HG03095 (cell line): ENCODE data around the gene PRDM10.
"Not testable (repeated sequence)": the region's sequence is repeated elsewhere in the genome, so short reads cannot be mapped to it uniquely, and the experiment has no call there.

Experiments
- ATAC-seq: cut with Tn5 transposase; IDR thresholded peaks from one replicate; pipeline ENCODE4 v1.9.1; 2021; ENCODE audit warnings: moderate library complexity; ENCODE audit not compliant: unreplicated experiment

The PRDM10 gene

DNA sequence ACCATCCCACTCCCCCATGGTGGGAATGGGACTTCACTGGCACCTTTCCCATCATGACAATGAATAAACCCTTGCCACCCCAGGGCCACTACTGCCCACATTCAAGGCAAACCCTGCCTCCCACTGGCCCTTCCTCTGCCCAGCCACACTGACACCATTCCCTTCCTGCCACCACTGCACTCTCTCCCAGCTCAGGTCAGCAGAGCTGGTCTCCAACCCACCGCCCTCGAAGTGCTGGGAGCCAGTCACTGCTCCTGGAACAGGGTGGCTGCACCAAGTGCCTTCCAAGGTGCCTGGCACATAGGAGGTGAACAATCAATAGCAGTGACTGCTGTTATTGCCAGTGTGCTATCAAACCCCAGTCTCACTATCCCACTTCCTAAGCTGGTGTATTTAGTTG lies 27.1 kb downstream of the PRDM10 start:
- no peak for ATAC-seq

DNA sequence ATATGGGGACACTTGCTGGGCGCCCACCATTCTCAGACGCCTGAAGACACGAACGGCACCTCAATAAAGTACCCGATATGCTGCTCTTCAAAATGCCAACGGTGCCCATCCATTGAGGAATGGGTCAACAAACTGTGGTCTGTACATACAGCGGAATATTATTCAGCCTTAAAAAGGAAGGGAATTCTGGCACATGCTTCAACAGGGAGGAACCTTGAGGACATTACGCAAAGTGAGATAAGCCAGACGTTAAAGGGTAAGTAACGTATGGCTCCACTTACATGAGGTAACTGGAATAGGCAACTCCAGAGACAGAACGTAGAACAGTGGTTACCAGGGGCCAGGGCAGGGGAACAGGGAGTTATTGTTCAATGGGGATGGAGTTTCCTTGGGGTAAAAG lies 28.0 kb downstream of the PRDM10 start:
- no peak for ATAC-seq

DNA sequence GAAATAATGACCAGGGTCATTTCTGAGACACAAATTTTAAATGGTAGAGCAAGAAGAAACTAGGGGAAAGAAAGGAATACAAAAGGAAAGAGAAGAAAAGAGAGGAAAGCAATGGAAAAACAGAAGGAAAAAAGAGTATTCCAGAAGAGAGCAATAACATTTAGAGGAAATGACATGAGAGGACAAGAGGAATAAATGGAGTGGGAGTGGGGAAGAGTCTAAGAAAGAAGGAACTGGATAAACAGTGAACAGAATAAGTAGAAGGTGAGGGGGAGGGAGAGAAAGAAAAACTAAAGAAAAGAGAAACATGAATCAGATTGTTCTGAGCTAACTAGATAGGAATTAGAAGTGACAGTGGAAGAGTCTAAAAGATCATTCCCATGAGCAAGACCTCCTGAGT lies 28.4 kb downstream of the PRDM10 start:
- no peak for ATAC-seq

DNA sequence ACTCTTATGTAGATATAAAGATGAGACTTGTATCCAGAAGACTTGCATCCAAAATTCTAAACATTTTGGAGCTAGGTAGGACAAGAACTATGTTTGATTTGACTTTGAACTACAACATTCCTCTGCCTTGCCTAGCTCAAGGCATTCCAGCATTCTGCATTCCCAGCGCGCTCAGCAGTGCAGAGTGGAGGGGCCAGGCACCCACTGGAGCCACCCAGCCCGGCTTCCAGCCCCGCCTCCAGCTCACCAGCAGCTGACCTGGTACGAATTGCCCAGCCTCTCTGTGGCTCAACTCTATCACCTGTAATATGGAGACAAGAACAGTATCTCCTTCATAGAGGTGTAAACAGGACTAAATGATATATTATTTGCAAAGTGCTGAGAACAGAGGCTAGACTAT lies 28.8 kb downstream of the PRDM10 start:
- ATAC-seq, result no peak

DNA sequence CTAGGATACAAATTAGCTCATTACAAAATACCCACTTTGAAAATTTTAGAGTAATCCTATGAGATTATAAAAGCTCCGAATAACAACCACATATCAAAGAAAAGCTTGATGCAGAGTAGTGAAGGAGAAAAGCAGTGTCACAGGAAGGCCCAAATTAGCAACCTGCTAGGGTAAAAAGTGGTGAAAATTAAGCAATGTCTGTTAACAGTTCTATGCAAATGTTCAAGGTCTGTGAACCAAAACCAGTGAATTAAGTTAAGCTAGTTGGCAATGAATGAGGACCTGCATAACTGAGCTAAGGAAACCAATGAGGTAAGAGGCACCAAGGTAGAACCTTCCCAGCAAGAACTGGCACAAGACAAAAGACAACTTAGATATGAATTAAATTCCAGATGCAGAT lies 29.6 kb downstream of the PRDM10 start:
- ATAC-seq, result peak; percentile 63

DNA sequence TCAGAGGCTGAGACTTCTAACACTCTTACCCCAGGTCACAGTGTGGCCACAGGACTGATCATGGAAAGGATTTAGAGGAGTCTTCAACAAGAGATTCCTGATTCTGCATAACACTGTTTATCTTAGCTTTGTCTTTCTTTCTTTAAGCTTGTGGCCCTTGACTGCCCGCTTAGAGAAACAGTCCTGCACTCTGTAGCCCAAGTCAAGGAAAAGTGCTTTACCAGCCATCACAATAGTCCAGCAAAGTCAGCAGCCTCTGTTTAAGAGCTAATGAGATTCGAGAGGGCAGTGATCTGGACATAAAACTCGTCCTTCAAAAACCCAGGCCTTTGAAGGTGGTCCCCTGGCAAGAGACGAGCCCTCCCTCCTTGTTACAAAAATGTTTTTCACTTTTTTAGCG lies 30.0 kb downstream of the PRDM10 start:
- ATAC-seq, result no peak

DNA sequence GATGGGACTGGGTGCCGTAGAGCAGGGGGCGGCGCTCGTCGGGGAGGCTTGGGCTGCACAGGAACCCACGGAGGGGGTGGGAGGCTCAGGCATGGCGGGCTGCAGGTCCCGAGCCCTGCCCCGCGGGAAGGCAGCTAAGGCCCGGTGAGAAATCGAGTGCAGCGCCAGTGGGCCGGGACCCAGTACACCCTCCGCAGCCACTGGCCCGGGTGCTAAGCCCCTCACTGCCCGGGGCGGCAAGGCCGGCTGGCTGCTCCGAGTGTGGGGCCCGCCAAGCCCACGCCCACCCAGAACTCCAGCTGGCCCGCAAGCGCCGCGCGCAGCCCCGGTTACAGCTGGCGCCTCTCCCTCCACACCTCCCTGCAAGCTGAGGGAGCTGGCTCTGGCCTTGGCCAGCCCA lies 30.8 kb downstream of the PRDM10 start:
- ATAC-seq, result not testable (repeated sequence)

DNA sequence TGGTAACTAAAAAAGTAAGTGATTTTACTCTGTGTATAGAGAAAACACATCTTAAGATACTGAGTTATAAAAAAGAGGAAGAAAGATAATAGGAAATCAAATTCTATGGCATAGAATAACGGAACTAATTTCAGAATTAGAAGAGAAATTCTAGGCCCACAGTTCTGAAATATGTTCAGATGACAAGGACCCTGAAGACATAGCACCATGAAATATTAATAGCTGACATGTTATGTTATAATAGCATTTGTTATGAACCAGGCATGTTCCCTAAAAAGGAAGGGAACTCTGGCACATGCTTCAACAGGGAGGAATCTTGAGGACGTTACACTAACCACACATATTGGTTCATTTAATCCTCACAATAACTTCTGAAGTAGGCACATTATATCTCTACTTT lies 32.7 kb downstream of the PRDM10 start:
- ATAC-seq, result no peak

DNA sequence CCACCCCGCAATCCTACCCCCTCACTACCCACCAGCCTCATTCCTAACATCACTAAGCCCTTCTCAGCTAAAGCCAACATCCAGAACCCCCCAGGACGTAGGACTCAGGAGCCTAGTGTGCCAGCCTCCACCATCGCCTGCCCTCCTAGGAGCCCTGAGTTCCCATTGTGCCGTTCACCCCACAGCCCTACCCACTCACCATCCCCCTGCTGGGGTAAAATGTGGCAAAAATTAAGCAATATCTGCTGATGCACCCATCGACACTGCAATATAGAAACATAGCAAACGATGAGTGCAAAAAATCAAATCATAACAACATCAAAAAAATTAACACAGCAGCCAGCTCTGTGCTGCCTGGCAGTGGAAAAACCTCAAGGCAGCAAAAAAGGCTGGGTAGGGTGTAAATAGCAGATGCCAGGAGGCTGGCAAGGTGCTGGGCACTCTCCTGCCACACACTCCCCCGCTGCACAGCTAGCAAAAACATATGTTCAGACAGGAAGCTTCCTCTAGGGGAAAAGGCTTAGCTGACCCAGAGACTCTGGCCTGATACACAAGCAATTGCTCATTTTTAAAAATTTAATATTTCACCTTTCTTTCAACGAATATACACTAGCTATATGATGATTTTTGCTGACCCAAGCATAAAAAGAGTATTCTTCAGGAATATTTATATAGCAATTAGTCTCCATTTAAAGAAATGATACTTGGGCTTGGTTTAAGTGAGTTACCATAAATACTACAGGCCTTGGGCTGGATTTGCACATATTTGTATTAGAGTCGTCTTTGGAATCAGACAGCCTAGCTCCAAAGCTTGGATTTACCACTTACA lies 33.8 kb downstream of the PRDM10 start:
- no peak for ATAC-seq

DNA sequence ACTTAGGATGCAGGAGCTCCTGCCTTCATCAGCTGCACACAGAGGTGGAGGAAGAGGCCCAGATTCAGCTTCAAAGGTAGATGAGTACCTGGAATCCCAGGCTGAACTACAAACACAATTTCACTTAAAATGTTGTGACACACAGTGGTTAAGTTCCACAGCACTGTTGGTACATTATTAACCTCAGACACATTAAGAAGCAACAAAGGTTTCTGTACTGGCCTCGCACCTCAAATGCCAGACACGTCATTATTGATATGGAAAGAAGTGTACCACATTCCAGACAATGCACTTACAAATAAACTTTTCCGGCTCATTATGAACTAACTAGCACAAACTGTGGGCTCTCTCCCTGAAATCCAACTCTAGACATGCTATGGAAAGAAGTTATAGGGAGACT lies 34.6 kb downstream of the PRDM10 start:
- no peak for ATAC-seq

DNA sequence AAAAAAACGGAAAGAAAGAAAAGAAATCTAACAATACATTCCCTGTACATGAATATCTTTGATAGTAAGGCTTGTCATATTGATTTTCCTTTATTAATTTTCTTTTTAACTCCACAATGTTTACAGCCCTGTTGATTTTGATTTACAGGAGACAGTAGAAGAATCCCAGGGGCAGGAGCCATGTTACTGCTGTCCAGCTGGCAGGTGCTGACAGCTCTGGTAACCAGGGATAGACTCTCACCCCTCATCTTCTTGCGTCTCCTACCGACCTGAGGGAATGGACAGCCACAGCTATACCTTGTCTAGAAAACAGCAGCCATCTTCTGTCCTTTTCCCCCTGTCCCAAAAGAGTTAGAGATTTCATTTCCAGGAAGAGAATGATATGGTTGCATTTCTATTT lies 37.4 kb downstream of the PRDM10 start:
- ATAC-seq, result no peak

DNA sequence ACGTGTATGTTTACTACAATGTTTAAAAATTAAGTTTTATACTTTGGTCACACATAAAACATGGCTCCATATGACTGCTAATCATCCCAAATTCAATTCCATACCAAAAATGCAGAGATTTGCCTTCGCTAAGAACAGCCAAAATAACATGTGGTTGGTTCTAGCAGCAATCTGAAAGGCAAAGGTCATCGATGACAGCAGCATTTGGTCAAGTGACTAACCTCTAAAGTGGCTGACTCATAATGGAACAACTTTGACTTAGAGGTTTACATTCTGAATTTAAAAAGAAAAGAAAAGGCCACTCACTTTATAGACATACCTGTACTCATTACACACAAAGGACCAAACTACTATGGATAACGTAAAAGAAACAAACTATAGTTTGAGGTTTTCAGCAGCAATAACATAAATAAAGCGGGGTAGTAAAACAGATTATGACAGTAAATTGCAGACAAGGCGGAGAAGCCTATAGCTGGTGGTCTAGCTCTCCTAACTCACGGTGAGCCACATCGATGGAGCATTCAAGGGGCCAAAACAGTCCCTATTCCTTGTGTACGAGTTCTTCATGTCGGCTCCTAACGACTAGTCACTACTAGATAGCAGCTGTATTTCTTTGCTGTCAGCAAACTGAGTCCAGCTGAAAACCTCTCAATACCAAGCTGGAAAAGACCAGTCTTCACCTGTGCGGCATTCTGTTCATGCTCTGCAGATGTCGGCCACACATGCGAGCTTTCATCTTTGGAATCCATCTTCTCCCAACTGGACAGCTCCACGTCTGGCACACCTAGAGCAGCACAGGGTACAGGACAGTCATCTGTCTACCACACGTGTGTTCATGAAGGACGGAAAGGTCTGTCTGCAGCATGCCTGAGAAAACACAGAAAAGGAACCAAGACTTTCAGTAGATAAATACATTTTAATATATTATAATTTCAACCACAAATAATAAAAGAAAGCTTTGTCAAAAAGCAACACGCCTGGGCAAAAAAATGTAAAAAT lies 42.1 kb downstream of the PRDM10 start:
- ATAC-seq, result peak; percentile 93

DNA sequence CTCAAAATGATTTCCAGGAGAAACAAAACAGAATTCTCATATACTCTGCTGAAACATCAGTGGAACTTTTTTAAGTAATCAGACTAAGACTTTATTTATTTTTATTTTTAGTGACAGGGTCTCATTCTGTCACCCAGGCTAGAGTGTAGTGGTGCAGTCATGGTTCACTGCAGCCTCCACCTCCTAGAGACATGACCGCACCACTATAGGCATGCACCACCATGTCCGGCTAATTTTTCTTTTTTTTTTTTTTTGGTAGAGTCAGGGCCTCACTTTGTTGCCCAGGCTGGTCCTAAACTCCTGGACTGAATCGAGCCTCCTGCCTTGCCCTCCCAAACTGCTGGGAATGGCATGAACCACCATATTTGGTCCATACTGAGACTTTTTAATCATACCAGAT lies 42.9 kb downstream of the PRDM10 start:
- ATAC-seq, result no peak

DNA sequence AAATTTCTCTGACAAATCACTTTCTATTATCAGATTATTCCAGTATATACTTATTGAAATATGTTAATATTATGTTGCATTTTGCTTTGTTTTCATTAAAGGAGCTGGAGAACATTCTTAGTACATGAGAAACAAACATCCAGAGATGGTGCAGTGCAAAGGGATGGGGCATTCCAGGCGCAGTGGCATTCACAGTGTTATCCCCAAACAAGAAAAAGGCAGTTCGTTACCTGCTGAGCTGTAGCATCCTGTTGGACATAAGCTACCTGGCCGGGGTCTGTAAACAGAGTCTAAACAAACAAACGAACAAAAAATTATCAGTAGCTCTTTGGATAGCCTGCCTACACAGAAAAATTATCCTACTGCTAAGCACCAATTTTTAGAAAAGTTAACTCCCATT lies 47.4 kb downstream of the PRDM10 start:
- ATAC-seq, result no peak

DNA sequence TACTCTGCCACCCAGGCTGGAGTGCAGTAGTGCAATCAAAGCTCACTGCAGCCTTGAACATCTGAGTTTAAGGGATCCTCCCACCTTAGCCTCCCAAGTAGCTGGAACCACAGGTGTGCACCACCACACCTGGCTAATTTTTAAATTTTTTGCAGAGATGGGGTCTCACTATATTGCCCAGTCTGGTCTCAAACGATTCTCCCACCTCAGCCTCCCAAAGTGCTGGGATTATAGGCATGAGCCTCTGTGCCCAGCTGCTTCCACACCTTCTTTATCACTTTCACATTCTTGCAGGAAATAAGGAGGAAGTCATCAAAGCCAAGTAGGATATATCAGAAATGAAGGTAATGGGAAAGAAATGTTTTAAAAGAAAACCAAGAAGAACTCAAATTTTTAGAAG lies 47.9 kb downstream of the PRDM10 start:
- ATAC-seq, result not testable (repeated sequence)

DNA sequence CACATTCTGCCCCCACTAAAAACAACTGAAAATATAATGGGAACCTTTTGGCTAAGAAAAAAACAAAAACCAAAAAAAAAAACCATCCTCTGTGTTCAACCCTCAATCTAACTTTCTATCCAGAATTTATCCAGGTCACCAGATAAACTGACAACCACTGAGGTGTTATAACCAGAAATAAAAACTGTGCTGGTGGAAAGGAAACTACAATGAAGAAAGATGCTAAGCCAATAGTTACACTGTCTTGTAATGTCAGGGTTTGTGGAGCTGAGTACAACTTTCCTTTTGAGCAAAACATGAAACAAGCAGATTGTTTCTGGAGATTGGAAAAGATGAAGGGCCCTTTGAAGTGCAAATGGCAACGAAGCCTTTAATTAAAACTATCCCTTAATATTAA lies 50.8 kb downstream of the PRDM10 start:
- ATAC-seq, result no peak

DNA sequence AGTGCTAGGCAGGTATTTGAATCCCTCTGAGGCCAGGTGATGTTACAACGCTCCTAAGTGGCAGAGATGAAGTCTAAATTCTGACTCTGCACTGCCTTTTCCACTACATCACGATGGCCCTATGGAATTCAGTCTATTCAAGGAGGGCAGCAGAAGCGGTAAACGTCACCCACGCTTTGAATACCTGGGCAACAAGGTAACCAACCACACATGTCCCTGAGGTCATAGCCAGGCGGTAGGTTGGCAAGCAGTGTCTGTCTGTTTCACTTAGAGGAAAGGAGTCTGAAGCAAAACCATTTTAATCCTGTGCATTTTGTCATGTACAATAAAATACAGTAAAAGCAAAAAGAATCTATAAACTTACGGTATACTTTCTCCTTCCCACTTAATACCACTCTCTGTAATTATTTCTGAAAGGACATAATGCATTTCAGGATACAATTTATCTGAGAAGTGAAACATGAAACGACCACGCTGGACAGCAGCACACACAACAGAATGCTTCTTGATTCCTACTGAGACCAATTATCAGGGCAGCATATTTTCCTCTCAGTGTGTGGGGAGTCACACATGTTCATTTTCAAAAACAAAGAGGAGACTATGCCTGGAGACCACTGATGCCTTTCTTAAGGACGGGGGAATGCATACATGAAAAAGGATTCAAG lies 51.3 kb downstream of the PRDM10 start:
- ATAC-seq, result no peak

DNA sequence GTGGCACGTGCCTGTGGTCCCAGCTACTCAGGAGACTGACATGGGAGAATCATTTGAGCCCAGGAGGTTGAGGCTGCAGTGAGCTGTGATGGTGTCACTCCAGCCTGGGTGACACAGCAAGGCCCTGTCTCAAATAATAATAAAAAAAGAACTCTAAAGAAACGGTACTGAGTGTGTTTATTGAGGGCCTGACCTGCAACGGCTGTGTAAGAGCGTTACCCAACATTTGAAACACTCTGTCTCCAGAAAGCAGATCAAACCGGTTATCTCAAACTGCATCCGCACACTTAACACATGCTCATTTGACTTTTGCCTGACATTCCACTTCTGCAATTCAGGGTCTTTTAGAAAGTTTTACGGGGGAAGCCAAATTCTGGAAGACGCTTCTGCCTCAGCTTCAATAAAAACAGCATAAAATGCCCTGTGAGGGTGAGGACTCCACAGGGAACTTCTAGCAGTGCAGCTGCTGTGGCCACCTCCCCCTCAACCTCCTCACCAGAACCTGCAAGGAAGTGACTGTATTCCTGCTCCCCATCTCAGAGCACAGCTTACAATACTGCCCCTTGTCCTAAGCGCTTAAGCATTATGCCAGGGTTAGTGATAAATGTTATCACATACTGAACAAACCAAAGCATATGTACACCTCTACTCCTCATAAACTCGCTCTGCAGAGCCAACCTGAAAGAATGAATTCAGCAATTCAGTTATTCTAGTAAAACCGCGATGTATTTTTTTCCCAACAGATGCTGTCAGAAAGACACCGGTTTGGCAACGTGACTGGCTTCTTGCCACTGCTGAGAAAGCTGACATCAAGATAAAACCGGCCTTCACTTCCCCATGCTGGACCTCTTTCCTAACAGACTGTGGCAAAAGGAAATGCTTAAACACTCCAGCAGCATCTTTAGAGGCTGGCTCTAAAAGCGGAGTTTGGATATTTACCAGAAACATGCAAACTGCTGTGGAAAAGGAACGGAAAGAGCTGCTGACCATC lies 52.2 kb downstream of the PRDM10 start:
- ATAC-seq, result no peak

DNA sequence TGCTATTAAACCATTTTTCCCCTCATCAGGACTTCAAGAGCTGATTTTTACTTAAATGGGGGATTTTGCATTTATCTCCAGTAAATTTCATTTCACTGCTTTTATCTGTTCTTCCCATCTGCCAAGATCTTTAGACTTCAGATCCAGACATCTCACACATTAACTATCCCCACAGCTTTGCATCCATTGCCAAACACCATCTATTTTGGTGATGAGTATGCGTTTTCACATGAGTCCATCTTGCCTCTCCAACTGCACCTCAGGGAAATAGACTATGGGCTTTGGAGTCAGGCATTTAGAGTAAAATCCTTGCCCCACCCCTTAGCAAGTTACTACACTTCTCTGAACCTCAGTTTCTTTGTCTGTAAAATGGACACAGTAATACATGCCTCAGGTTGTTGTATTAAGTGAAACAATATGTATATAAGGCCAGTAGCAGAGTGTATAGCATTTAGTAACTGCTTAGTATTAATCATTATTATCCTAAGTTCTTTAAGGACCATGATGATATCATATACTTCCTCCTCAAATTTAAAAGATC lies 53.6 kb downstream of the PRDM10 start:
- no peak for ATAC-seq

DNA sequence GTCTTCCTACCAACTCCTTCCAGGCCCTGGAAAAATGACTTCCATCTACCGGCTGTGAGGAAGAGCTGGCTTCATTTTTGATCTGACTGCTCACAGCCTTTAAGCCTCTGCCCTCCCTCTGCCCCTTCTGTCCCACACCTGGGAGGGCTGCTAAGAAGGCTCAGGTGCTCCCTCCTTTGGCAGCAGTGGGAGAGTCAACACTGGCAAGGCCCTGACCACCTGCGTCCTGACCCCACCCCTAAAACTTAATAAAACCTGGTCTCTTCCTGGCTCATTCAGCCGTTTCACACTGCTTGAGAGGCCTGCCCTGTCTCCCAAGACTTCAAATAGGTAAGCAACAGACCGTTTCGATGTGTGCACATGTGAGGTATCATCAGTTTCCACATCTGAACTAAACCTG lies 55.2 kb downstream of the PRDM10 start:
- ATAC-seq, result no peak
